ENCODE data around the gene MRPL57.
"Not testable (repeated sequence)": the region's sequence is repeated elsewhere in the genome, so short reads cannot be mapped to it uniquely, and the experiment has no call there.

The MRPL57 gene

DNA sequence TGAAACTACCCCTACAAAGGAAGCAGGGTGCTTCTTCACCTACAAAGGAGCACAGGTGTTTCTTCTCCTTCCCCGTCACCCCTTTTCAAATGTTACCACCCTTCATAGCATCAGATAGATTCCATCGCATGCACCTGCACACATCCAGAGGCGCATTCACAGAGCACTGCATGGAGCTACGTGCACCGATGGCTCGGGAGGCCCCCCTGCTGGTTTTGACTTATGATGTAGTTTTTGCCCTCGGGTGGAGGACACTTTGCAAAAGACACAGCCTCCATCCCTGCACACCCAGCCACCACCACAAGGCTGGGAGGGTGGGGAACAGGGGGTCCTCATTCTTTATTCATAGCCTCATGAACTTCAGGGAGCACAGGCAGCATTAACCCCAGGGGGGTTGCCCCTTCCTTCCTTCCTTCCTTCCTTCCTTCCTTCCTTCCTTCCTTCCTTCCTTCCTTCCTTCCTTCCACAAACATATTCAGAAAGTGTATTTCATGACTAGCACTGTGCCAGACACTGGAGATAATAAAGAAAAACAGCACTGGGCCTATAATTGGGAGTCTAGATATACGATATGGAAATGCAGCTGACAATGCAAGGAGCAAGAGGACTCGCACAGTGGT, 21.3 kb downstream of the MRPL57 start:
- DNase-seq (ENCODE audit: low read depth), result not testable (repeated sequence)

DNA sequence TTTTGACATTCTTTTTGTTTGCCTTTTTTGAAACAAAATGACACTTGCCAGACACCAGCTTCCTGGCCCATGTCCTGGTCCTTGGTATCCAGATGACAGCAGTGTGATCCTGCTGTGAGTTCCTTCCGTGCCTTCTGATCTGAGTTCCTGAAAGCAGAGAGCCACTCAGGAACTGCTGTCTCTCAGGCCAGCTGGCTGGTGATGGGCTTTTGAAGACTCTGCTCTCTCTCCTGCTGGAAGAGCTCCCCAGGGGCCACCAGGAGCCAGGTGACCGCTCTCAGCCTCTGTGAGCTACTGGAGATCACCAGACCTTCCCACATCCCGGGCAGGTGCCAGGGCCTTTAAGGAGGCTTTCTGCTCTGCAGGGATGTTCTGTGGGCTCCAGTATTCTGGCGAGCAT, 21.9 kb downstream of the MRPL57 start:
- DNase-seq (ENCODE audit: low read depth), result not testable (repeated sequence)

DNA sequence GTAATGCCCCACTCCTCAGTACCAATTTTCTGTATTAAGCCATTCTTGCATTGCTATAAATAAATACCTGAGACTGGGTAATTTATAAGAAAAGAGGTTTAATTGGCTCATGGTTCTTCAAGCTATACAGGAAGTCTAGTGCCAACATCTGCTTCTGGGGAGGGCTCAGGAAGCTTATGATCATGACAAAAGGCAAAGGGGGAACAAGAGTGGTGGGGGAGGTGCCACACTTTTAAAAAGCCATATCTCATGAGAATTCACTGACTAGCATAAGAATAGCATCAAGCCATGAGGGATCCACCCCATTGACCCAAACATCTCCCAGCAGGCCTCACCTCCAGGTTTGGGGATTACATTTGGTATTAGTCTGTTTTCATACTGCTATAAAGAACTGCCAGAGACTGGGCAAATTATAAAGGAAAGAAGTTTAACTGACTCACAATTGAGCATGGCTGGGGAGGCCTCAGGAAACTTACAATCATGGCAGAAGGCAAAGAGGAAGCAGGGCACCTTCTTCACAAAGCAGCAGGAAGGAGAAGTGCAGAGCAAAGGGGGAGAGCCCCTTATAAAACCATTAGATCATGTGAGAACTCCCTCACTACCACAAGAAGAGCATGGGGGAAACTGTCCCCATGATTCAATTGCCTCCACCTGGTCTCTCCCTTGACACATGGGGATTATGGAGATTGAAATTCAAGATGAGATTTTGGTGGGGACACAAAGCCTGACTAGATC, 25.2 kb downstream of the MRPL57 start:
- not testable (repeated sequence) for DNase-seq (ENCODE audit: low read depth)

DNA sequence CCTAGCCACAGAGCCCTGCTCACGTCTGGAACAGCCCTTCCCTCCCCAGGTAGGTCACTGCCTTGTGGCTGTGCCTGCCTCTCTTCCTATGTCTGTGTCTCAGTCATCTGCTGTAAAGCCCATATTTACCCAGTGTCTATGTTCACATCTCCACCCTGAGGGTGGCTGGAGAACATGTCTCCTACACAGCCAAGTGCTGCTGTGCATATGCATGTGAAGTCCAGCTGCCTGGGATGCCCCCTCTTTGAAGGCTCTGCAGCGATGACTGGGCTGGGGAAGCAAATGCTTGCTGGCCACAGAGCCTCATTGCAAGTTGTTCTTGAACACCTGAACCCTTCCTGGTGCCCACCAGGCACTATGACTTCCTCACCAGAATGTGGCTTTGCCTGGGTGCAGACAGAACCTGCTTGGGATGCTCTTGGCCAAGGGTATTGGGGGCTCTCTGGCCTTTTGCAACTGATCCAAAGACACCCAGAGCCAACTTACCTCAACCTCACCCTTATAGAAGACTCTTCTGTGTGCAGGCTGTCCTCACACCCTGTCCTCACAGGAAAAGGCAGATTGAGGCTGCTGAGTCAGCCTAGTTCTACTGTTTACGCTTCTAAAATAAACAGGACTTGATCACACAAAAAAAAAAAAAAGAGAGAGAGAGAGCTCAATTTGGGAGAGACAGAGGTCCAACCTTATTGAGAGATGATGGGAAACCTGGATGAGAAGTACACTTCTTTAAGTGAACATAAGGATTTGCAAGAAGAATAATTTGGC, 26.5 kb downstream of the MRPL57 start:
- no peak for DNase-seq (ENCODE audit: low read depth)

DNA sequence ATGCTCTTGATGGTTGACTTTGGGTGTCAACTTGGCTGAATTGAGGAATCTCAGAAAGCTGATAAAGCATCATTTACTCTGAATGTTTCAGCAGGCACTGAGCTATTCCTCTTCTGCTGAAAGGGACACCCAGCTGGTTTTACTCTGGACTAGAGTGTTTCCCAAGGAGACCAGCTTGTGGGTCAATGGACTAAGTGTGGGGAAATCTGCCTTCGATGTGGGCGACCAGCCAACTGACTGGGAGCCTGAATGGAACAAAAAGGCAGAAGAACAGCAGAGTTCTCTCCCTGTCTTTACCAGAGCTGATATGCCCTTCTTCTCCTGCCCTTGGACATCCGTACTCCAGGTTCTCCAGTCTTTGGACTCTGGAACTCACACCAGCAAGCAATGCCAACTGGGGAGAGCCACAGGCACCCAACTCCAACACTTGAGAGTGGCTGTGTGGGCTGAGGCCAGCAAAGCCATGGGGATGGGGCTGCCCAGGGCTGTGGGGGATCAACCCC, 32.2 kb downstream of the MRPL57 start:
- no peak for DNase-seq (ENCODE audit: low read depth)

GRCh38 chr13:21212138-21212775, 35.8 kb downstream of the MRPL57 start:
- DNase-seq (ENCODE audit: low read depth), result no peak

- DNase-seq (ENCODE audit: low read depth), result not testable (repeated sequence)
These were observed 39.0 kb downstream of the MRPL57 start for GRCh38 chr13:21215419-21215818.

DNA sequence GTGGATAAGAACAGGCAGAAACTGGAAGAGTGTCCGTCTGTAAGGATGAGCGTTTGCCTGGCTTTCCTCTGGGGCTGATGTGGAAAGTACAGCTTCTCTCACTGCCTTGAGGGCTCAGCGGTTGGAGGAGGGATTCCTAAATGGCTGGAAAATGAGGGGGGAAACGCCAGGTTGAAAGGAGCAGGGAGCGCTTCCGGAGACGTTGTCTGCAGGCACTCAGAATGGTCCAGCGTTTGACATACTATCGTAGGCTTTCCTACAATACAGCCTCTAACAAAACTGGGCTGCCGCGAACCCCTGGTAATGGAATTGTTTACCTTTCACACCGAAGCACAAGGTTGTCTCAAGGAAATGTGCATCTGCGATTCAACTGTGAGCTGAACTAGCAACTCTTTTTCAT, 39.9 kb downstream of the MRPL57 start:
- no peak for DNase-seq (ENCODE audit: low read depth)

GRCh38 chr13:21218351-21219035, 42.0 kb downstream of the MRPL57 start:
- no peak for DNase-seq (ENCODE audit: low read depth)

DNA sequence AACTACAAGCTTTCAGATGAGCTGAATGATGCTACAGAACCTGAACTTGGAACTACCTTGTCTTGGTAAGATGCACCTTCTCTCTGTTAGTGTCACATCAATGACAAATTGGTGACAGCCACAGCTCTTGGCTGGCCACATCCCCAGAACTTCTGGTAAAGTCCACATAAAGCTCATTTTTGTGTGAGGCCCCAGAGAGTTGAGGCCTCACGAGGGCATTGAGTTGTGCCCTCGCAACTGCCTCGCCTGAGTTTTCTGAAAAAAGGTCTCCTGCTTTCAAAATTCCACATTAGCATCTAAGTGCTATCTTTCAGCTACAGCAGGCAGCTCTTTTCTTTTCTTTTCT, 42.6 kb downstream of the MRPL57 start:
- no peak for DNase-seq (ENCODE audit: low read depth)

- not testable (repeated sequence) for DNase-seq (ENCODE audit: low read depth)
These were observed 43.3 kb downstream of the MRPL57 start for GRCh38 chr13:21219716-21220115.

DNA sequence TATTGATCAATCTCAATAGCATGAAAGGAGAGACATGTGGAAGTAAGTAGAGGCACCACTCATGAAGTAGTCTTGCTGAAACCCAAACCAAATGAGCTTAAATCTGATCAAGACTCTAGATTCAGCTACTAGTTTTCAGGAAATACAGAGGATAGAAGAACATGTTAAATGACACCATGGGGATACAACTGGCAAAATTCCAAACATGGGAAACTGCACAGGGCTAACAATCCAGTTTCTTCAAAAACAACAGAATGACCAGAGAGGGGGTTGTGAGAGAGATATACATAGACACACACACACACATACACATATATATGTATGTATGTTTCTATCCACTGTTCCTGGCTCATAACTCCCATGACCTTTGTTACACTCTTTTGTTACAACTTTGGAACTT, 44.8 kb downstream of the MRPL57 start:
- no peak for DNase-seq (ENCODE audit: low read depth)

DNA sequence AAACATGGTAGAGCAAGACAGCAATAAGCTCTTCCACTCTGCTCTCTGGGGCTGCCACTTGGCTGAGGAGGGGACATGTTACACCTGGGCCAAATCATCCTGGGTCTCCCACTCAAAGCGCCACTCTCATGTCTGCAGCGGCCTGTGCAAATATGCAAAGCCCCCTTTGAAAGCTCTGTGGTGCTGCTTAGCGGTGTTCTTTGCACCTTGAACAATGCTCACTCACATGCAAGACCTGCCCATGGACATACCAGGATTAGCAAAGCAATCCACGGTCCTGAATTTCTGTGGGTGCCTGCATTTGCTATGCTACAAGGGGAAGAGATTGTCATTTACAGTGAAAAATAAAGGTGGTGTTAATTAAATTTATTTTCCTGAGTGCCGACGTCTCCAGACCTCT, 48.6 kb downstream of the MRPL57 start:
- DNase-seq (ENCODE audit: low read depth), result no peak

DNA sequence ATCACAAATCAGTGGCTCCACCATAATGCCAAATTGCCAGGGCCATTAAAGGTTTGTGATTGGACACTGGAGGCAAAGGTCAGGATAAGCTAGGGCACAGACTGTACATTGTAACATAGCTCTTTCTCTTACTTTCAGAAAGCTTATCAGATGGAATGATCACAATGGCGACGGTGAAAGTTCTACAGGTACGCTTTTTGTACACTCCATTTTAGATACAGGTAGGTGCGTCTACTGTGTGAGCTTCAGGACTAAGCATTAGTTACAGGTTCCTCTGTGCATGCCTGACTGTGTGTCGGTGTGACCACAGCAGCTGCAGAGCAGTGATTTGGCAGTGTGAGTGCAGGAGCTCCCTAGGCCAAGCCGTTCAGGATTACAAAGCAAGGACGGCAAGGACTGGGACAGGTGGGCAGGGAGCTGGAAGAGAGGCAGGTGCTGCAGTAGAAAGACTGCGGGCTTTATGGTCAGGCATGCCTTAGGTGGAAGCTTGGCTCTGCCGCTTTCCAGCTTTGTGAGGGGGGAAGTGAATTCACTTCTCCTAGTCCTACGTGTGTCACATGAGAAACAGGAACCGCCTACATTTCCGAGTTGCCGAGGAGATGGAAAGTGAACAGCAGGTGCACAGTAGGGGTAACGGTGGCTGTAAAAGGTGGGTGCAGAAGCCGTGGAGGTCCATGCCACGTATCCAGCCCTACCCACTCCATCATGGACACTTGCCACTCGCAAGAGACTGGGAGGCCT, 49.6 kb downstream of the MRPL57 start:
- DNase-seq (ENCODE audit: low read depth), result no peak

GRCh38 chr13:21227917-21228316, 51.5 kb downstream of the MRPL57 start:
- DNase-seq (ENCODE audit: low read depth), result no peak
